ENCODE results near the gene PPP1R9B.
A peak's percentile ranks its signal among the peaks of the same experiment; 100 is the strongest.

The PPP1R9B gene

GRCh38 chr17:50150354-50151040, at the start of gene PPP1R9B:
TSS of gene PPP1R9B (minus strand) at chr17:50150677. CDS start at chr17:50150513, 164 bp downstream.
- H3K36me3 ChIP-seq (ENCODE audit: control insufficient read depth in 2 of 2, insufficient read depth in 2 of 2, low read length in 2 of 2), result no peaks in the 10 kb centered on the region
- H3K27me3 ChIP-seq (ENCODE audit: control insufficient read depth in 1 of 2, insufficient read depth in 2 of 2, low read length in 2 of 2), result no peaks in the 10 kb centered on the region
- H3K9me3 ChIP-seq (ENCODE audit: control insufficient read depth in 2 of 2, low read length in 2 of 2), result no peaks in the 10 kb centered on the region
- H3K27ac ChIP-seq (ENCODE audit: low read length), result peak within 1 kb of the TSS; percentile 82
- H3K4me3 ChIP-seq (ENCODE audit: low read length in 2 of 2), result peak within 1 kb of the TSS; percentile 67 to 79
- H3K4me1 ChIP-seq (ENCODE audit: control insufficient read depth, insufficient read depth, low read length), result peaks cover 78% of the 10 kb centered on the region
- H3K9ac ChIP-seq (ENCODE audit: low read length in 2 of 2), result peak within 1 kb of the TSS; percentile 64 to 68

GRCh38 chr17:50199803-50200456, 49.5 kb upstream of the PPP1R9B start:
- Histone ChIP-seq H3K27me3 (ENCODE audit: control insufficient read depth in 1 of 2, insufficient read depth in 2 of 2, low read length in 2 of 2) (no peaks in the 10 kb centered on the region), H3K9ac (ENCODE audit: low read length in 2 of 2) (peak overlapping the region; percentile 89 to 92), H3K4me3 (ENCODE audit: low read length in 2 of 2) (peak overlapping the region; percentile 90 to 93), H3K36me3 (ENCODE audit: control insufficient read depth in 2 of 2, insufficient read depth in 2 of 2, low read length in 2 of 2) (peaks cover 38 to 41% of the 10 kb centered on the region in 2 donors), H3K4me1 (ENCODE audit: control insufficient read depth, insufficient read depth, low read length) (peaks cover 64% of the 10 kb centered on the region), H3K27ac (ENCODE audit: low read length) (peak overlapping the region; percentile 98), H3K9me3 (ENCODE audit: control insufficient read depth in 2 of 2, low read length in 2 of 2) (no peaks in the 10 kb centered on the region)

- peak overlapping the region; percentile 98 for H3K27ac ChIP-seq (ENCODE audit: low read length)
- H3K4me1 ChIP-seq (ENCODE audit: control insufficient read depth, insufficient read depth, low read length), result peaks cover 61% of the 10 kb centered on the region
- H3K36me3 ChIP-seq (ENCODE audit: control insufficient read depth in 2 of 2, insufficient read depth in 2 of 2, low read length in 2 of 2), result peaks cover 39 to 47% of the 10 kb centered on the region in 2 donors
- H3K9ac ChIP-seq (ENCODE audit: low read length in 2 of 2), result peak overlapping the region; percentile 58 to 69
- H3K4me3 ChIP-seq (ENCODE audit: low read length in 2 of 2), result peak overlapping the region; percentile 79 to 85
- no peaks in the 10 kb centered on the region for H3K9me3 ChIP-seq (ENCODE audit: control insufficient read depth in 2 of 2, low read length in 2 of 2)
- H3K27me3 ChIP-seq (ENCODE audit: control insufficient read depth in 1 of 2, insufficient read depth in 2 of 2, low read length in 2 of 2), result no peaks in the 10 kb centered on the region
These were observed 48.8 kb upstream of the PPP1R9B start for GRCh38 chr17:50199211-50199802.

- H3K4me1 ChIP-seq (ENCODE audit: control insufficient read depth, insufficient read depth, low read length), result peaks cover 56% of the 10 kb centered on the region
- H3K9me3 ChIP-seq (ENCODE audit: control insufficient read depth in 2 of 2, low read length in 2 of 2), result no peaks in the 10 kb centered on the region
- H3K36me3 ChIP-seq (ENCODE audit: control insufficient read depth in 2 of 2, insufficient read depth in 2 of 2, low read length in 2 of 2), result peaks cover 48 to 57% of the 10 kb centered on the region in 2 donors
- peak overlapping the region; percentile 98 for H3K27ac ChIP-seq (ENCODE audit: low read length)
- H3K9ac ChIP-seq (ENCODE audit: low read length in 2 of 2), result peak overlapping the region in 1 of 2 donors; percentile 49
- H3K4me3 ChIP-seq (ENCODE audit: low read length in 2 of 2), result peak overlapping the region; percentile 22 to 85
- H3K27me3 ChIP-seq (ENCODE audit: control insufficient read depth in 1 of 2, insufficient read depth in 2 of 2, low read length in 2 of 2), result no peaks in the 10 kb centered on the region
These were observed 47.7 kb upstream of the PPP1R9B start for GRCh38 chr17:50198026-50198669.

- no peak overlapping the region for H3K4me3 ChIP-seq (ENCODE audit: low read length in 2 of 2)
These were observed 46.3 kb upstream of the PPP1R9B start for GRCh38 chr17:50196826-50197225.

GRCh38 chr17:50196036-50196435, 45.6 kb upstream of the PPP1R9B start:
- H3K27ac ChIP-seq (ENCODE audit: low read length), result peak overlapping the region; percentile 98
- H3K4me1 ChIP-seq (ENCODE audit: control insufficient read depth, insufficient read depth, low read length), result peaks cover 60% of the 10 kb centered on the region
- peaks cover 69 to 78% of the 10 kb centered on the region in 2 donors for H3K36me3 ChIP-seq (ENCODE audit: control insufficient read depth in 2 of 2, insufficient read depth in 2 of 2, low read length in 2 of 2)
- H3K4me3 ChIP-seq (ENCODE audit: low read length in 2 of 2), result no peak overlapping the region
- H3K9ac ChIP-seq (ENCODE audit: low read length in 2 of 2), result no peak overlapping the region
- no peaks in the 10 kb centered on the region for H3K9me3 ChIP-seq (ENCODE audit: control insufficient read depth in 2 of 2, low read length in 2 of 2)
- no peaks in the 10 kb centered on the region for H3K27me3 ChIP-seq (ENCODE audit: control insufficient read depth in 1 of 2, insufficient read depth in 2 of 2, low read length in 2 of 2)

More at GRCh38 chr17:50196826-50197225, 46.3 kb upstream of the PPP1R9B start:
- peaks cover 62 to 71% of the 10 kb centered on the region in 2 donors for H3K36me3 ChIP-seq (ENCODE audit: control insufficient read depth in 2 of 2, insufficient read depth in 2 of 2, low read length in 2 of 2)
- H3K4me1 ChIP-seq (ENCODE audit: control insufficient read depth, insufficient read depth, low read length), result peaks cover 58% of the 10 kb centered on the region
- H3K27ac ChIP-seq (ENCODE audit: low read length), result peak overlapping the region; percentile 98
- H3K9me3 ChIP-seq (ENCODE audit: control insufficient read depth in 2 of 2, low read length in 2 of 2), result no peaks in the 10 kb centered on the region
- no peaks in the 10 kb centered on the region for H3K27me3 ChIP-seq (ENCODE audit: control insufficient read depth in 1 of 2, insufficient read depth in 2 of 2, low read length in 2 of 2)
- peak overlapping the region in 1 of 2 donors; percentile 36 for H3K9ac ChIP-seq (ENCODE audit: low read length in 2 of 2)

GRCh38 chr17:50194934-50195865, 44.7 kb upstream of the PPP1R9B start:
- Histone ChIP-seq H3K9ac (ENCODE audit: low read length in 2 of 2) (no peak overlapping the region), H3K27ac (ENCODE audit: low read length) (peak overlapping the region; percentile 98), H3K4me1 (ENCODE audit: control insufficient read depth, insufficient read depth, low read length) (peaks cover 66% of the 10 kb centered on the region), H3K27me3 (ENCODE audit: control insufficient read depth in 1 of 2, insufficient read depth in 2 of 2, low read length in 2 of 2) (no peaks in the 10 kb centered on the region), H3K9me3 (ENCODE audit: control insufficient read depth in 2 of 2, low read length in 2 of 2) (no peaks in the 10 kb centered on the region), H3K4me3 (ENCODE audit: low read length in 2 of 2) (no peak overlapping the region), H3K36me3 (ENCODE audit: control insufficient read depth in 2 of 2, insufficient read depth in 2 of 2, low read length in 2 of 2) (peaks cover 78 to 87% of the 10 kb centered on the region in 2 donors)

GRCh38 chr17:50194140-50194933, 43.9 kb upstream of the PPP1R9B start:
- peak overlapping the region; percentile 98 for H3K27ac ChIP-seq (ENCODE audit: low read length)

GRCh38 chr17:50192618-50193291, 42.3 kb upstream of the PPP1R9B start:
- H3K36me3 ChIP-seq (ENCODE audit: control insufficient read depth in 2 of 2, insufficient read depth in 2 of 2, low read length in 2 of 2), result peaks cover 91 to 98% of the 10 kb centered on the region in 2 donors
- no peaks in the 10 kb centered on the region for H3K27me3 ChIP-seq (ENCODE audit: control insufficient read depth in 1 of 2, insufficient read depth in 2 of 2, low read length in 2 of 2)
- no peak overlapping the region for H3K4me3 ChIP-seq (ENCODE audit: low read length in 2 of 2)
- peaks cover 66% of the 10 kb centered on the region for H3K4me1 ChIP-seq (ENCODE audit: control insufficient read depth, insufficient read depth, low read length)
- no peaks in the 10 kb centered on the region for H3K9me3 ChIP-seq (ENCODE audit: control insufficient read depth in 2 of 2, low read length in 2 of 2)
- no peak overlapping the region for H3K9ac ChIP-seq (ENCODE audit: low read length in 2 of 2)
- peak overlapping the region; percentile 98 for H3K27ac ChIP-seq (ENCODE audit: low read length)

More at GRCh38 chr17:50194140-50194933, 43.9 kb upstream of the PPP1R9B start:
- Histone ChIP-seq H3K9me3 (ENCODE audit: control insufficient read depth in 2 of 2, low read length in 2 of 2) (no peaks in the 10 kb centered on the region), H3K4me1 (ENCODE audit: control insufficient read depth, insufficient read depth, low read length) (peaks cover 67% of the 10 kb centered on the region), H3K36me3 (ENCODE audit: control insufficient read depth in 2 of 2, insufficient read depth in 2 of 2, low read length in 2 of 2) (peaks cover 86 to 95% of the 10 kb centered on the region in 2 donors), H3K4me3 (ENCODE audit: low read length in 2 of 2) (no peak overlapping the region), H3K27me3 (ENCODE audit: control insufficient read depth in 1 of 2, insufficient read depth in 2 of 2, low read length in 2 of 2) (no peaks in the 10 kb centered on the region), H3K9ac (ENCODE audit: low read length in 2 of 2) (no peak overlapping the region)

Measured in stomach smooth muscle (tissue), 2 donors.